K562 (cell line): Measurements from ENCODE around the gene RABGAP1L. TPM values are rescaled to one million over a fixed set of nuclear protein-coding genes. Genes with fewer than 3 reads are reported as not detected.

Experiments
- C11orf30 ChIP-seq: fragments of 450-650 bp; IDR thresholded peaks from 2 replicates; pipeline ENCODE4 v1.6.1; 2016; ENCODE audit warnings: low read depth, mild to moderate bottlenecking
- CBFA2T3 ChIP-seq: fragments of 450-650 bp; IDR thresholded peaks from 2 replicates; pipeline ENCODE4 v1.6.1; 2017
- EP400 ChIP-seq: fragments of 450-650 bp; IDR thresholded peaks from 2 replicates; pipeline ENCODE4 v1.6.1; 2017; ENCODE audit warnings: antibody characterized with exemption, mild to moderate bottlenecking, moderate library complexity
- ESRRB ChIP-seq: fragments of 250-450 bp; sonication (Bioruptor Pico); IDR thresholded peaks from 2 replicates; pipeline ENCODE4 v1.5.0; 2020; ENCODE audit warnings: mild to moderate bottlenecking, moderate library complexity, borderline replicate concordance
- HDAC1 ChIP-seq, 2 experiments: fragments of 450-650 bp; IDR thresholded peaks; 2 replicates each; pipeline ENCODE4 v1.6.1; 2016 to 2017; ENCODE audit warnings: inconsistent platforms in 1 of 2, mild to moderate bottlenecking in 1 of 2, moderate library complexity in 1 of 2
- NR2C2 ChIP-seq, 2 experiments: fragments of 200-800 bp in 1 of 2; sonication (Bioruptor generic) in 1 of 2; sonication (generic) in 1 of 2; formaldehyde crosslinking in 1 of 2; IDR thresholded peaks; 2 replicates each; pipeline versions ENCODE4 v1.6.1 to v1.8.0; 2016 to 2022; ENCODE audit warnings: mild to moderate bottlenecking in 1 of 2, missing compliant biosample characterization in 1 of 2, missing genetic modification characterization in 1 of 2, missing genetic modification reagents in 1 of 2
- NRF1 ChIP-seq, 2 experiments: fragments of 450-650 bp; IDR thresholded peaks in 1 of 2; conservative IDR thresholded peaks in 1 of 2; 2 replicates each; pipeline ENCODE4 v1.6.1; 2014; ENCODE audit warnings: mild to moderate bottlenecking in 2 of 2
- RBBP5 ChIP-seq: fragments of 200-600 bp; sonication (generic); IDR thresholded peaks from 2 replicates; pipeline ENCODE4 v1.6.1; 2012; ENCODE audit warnings: borderline replicate concordance, mild to moderate bottlenecking, low read length, control low read depth, inconsistent platforms; ENCODE audit not compliant: insufficient read depth, poor library complexity, severe bottlenecking
- RBFOX2 ChIP-seq: fragments of 200-400 bp; formaldehyde crosslinking; IDR thresholded peaks from 2 replicates; pipeline ENCODE4 v1.6.1; 2017; ENCODE audit warnings: low read depth, mild to moderate bottlenecking, low read length, moderate library complexity
- SMARCA4 ChIP-seq: fragments of 450-650 bp; IDR thresholded peaks from 2 replicates; pipeline ENCODE4 v1.6.1; 2016
- ZNF766 ChIP-seq: fragments of 200-800 bp; sonication (Bioruptor generic); conservative IDR thresholded peaks from 2 replicates; pipeline ENCODE4 v1.6.1; 2016; ENCODE audit warnings: missing genetic modification characterization, missing compliant biosample characterization
- polyA plus RNA-seq, 8 experiments: library from polyadenylated mRNA; depleted of rRNA in 4 of 8; stranded (reverse) in 5 of 8; unstranded in 3 of 8; fragments of >200 nt; fragmentation: Nextera tagmentation in 2 of 8; fragmentation: Illumina TruSeq in 1 of 8; extraction: Ambion mirVana in 2 of 8; extraction: Trizol in 1 of 8; gene quantifications; 2 replicates each; pipeline versions ENCODE4 v1.2.1 to v1.2.3, GENCODE V29; 2011 to 2014; ENCODE audit warnings: inconsistent platforms in 1 of 8, missing spikeins in 1 of 8
- total RNA-seq, 7 experiments: library from RNA; depleted of rRNA in 6 of 7; stranded (reverse); fragments of >200 nt in 6 of 7; fragmentation: Illumina TruSeq in 2 of 7; extraction: Trizol in 2 of 7; gene quantifications; 2 replicates each; pipeline versions ENCODE4 v1.2.1 to v1.2.3, GENCODE V29; 2011 to 2021; ENCODE audit warnings: low replicate concordance in 1 of 7
- TF ChIP-seq, protein P1 (sequence below): fragments of 450-650 bp; IDR thresholded peaks from 2 replicates; pipeline ENCODE4 v1.6.1; 2018; ENCODE audit not compliant: partially characterized antibody
- TF ChIP-seq, protein P2 (sequence below): fragments of 450-650 bp; IDR thresholded peaks from 2 replicates; pipeline ENCODE4 v1.6.1; 2016; ENCODE audit warnings: low read depth

The RABGAP1L gene
- total and polyA plus RNA-seq, 9 of the 15 experiments (the other 6 are each of a cell fraction or from before 2014, with no cell fraction given), result 16.5 to 44.9 (median 26.7) TPM

GRCh38 chr1:175002910-175003517 is 843.7 kb downstream of the RABGAP1L start (continued):
- TF ChIP-seq, protein P1, sequence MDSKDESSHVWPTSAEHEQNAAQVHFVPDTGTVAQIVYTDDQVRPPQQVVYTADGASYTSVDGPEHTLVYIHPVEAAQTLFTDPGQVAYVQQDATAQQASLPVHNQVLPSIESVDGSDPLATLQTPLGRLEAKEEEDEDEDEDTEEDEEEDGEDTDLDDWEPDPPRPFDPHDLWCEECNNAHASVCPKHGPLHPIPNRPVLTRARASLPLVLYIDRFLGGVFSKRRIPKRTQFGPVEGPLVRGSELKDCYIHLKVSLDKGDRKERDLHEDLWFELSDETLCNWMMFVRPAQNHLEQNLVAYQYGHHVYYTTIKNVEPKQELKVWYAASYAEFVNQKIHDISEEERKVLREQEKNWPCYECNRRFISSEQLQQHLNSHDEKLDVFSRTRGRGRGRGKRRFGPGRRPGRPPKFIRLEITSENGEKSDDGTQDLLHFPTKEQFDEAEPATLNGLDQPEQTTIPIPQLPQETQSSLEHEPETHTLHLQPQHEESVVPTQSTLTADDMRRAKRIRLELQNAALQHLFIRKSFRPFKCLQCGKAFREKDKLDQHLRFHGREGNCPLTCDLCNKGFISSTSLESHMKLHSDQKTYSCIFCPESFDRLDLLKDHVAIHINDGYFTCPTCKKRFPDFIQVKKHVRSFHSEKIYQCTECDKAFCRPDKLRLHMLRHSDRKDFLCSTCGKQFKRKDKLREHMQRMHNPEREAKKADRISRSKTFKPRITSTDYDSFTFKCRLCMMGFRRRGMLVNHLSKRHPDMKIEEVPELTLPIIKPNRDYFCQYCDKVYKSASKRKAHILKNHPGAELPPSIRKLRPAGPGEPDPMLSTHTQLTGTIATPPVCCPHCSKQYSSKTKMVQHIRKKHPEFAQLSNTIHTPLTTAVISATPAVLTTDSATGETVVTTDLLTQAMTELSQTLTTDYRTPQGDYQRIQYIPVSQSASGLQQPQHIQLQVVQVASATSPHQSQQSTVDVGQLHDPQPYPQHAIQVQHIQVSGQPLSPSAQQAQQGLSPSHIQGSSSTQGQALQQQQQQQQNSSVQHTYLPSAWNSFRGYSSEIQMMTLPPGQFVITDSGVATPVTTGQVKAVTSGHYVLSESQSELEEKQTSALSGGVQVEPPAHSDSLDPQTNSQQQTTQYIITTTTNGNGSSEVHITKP, result peak; percentile 45
- TF ChIP-seq ZNF766 (CRISPR knock-in tag) (0 out of 2 replicates have a peak, but pooled peaks have one; percentile 38), CBFA2T3 (peak; percentile 27; the same call in 1 of the 2 replicates), C11orf30 (peak; percentile 87), EP400 (peak; percentile 31; the same call in 1 of the 2 replicates), RBFOX2 (peak; percentile 35; the same call in 1 of the 2 replicates), HDAC1 (IDR thresholded peaks at IDR 0.05) (peak in 1 of 2 experiments; percentile 24; a peak in 1 of 4 replicates), RBBP5 (peak; percentile 48), SMARCA4 (peak; percentile 46; the same call in 1 of the 2 replicates), NRF1 (conservative IDR thresholded peaks at IDR 0.05 in 1 of 2, IDR thresholded peaks at IDR 0.05 in 1 of 2) (peak in 1 of 2 experiments; percentile 16; a peak in 1 of 4 replicates), ESRRB (CRISPR knock-in tag) (no peak), NR2C2 (CRISPR knock-in tag; IDR thresholded peaks at IDR 0.05) (no peak), NR2C2 (tag; IDR thresholded peaks at IDR 0.05) (peak; percentile 53; the same call in 1 of the 2 replicates)
- TF ChIP-seq, protein P2, sequence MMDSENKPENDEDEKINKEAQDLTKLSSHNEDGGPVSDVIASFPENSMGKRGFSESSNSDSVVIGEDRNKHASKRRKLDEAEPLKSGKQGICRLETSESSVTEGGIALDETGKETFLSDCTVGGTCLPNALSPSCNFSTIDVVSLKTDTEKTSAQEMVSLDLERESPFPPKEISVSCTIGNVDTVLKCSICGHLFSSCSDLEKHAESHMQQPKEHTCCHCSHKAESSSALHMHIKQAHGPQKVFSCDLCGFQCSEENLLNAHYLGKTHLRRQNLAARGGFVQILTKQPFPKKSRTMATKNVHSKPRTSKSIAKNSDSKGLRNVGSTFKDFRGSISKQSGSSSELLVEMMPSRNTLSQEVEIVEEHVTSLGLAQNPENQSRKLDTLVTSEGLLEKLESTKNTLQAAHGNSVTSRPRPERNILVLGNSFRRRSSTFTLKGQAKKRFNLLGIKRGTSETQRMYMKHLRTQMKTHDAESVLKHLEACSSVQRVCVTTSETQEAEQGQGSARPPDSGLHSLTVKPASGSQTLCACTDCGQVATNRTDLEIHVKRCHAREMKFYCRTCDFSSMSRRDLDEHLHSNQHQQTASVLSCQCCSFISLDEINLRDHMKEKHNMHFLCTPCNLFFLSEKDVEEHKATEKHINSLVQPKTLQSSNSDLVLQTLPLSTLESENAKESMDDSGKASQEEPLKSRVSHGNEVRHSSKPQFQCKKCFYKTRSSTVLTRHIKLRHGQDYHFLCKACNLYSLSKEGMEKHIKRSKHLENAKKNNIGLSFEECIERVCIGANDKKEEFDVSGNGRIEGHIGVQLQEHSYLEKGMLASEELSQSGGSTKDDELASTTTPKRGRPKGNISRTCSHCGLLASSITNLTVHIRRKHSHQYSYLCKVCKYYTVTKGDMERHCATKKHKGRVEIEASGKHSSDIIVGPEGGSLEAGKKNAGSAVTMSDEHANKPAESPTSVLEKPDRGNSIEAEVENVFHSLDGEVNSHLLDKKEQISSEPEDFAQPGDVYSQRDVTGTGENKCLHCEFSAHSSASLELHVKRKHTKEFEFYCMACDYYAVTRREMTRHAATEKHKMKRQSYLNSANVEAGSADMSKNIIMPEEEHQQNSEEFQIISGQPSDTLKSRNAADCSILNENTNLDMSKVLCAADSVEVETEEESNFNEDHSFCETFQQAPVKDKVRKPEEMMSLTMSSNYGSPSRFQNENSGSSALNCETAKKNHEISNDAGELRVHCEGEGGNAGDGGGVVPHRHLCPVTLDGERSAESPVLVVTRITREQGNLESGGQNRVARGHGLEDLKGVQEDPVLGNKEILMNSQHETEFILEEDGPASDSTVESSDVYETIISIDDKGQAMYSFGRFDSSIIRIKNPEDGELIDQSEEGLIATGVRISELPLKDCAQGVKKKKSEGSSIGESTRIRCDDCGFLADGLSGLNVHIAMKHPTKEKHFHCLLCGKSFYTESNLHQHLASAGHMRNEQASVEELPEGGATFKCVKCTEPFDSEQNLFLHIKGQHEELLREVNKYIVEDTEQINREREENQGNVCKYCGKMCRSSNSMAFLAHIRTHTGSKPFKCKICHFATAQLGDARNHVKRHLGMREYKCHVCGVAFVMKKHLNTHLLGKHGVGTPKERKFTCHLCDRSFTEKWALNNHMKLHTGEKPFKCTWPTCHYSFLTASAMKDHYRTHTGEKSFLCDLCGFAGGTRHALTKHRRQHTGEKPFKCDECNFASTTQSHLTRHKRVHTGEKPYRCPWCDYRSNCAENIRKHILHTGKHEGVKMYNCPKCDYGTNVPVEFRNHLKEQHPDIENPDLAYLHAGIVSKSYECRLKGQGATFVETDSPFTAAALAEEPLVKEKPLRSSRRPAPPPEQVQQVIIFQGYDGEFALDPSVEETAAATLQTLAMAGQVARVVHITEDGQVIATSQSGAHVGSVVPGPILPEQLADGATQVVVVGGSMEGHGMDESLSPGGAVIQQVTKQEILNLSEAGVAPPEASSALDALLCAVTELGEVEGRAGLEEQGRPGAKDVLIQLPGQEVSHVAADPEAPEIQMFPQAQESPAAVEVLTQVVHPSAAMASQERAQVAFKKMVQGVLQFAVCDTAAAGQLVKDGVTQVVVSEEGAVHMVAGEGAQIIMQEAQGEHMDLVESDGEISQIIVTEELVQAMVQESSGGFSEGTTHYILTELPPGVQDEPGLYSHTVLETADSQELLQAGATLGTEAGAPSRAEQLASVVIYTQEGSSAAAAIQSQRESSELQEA, result peak; percentile 83
